ENCODE data around the gene TAS2R10.

The TAS2R10 gene

GRCh38 chr12:10783252-10783651, 42.9 kb downstream of the TAS2R10 start:
- no peak for DNase-seq

DNA sequence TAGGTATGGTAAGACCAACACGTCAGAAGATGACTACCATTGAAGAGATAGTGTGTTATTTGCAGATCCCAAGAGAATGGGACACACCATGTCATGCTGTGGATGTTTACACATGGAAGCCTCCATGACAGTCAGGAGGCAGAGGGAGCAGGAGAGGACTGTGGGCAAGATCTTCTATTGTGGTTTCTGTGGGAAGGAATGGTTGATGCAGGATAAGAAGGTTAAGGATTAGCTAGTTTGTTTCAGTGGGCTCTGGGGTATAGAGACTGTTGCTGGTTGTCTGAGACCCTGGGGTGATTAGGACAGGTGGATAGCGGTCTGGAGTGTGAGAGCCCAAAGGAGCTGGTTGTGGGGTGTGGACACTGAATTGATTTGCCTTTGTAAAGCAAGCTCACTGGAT, 47.1 kb downstream of the TAS2R10 start:
- DNase-seq, result no peak
